ENCODE data around the gene SPAG5.

SPAG5 gene

GRCh38 chr17:28597606-28598383, 1.0 kb downstream of the SPAG5 start:
- peak overlapping the region in 6 of 7 experiments; percentile 85 to 95 (median 90) for H3K4me3 ChIP-seq (ENCODE audit: control insufficient read depth in 1 of 7, extremely low read depth in 1 of 7, insufficient read depth in 4 of 7, low read depth in 2 of 7, low read length in 6 of 7)

DNA sequence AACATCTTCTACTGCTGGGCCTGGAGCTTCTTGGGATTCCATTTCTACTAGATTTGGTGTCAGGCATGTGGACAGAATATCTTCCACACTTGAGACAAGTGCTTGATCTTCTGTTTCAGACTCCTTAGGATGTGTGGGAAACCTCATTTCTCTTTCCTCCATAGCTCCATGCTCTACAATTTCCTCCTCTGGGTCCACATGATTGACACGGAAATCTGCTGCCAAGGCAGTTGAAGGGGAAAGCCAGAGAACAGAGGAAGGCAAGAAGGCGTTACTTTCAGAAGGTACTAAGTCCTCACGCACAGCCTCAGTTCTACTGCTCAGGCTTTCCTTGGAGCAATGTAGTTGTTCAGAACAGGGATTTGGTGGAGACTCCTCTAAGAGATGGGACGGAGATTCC, 6.6 kb downstream of the SPAG5 start:
- Histone ChIP-seq H3K36me3 (ENCODE audit: control insufficient read depth in 4 of 4, insufficient read depth in 4 of 4, low read length in 3 of 4) (peaks cover 10 to 54% (median 24%) of the 10 kb centered on the region in 4 experiments), H3K9me3 (ENCODE audit: control extremely low read depth in 1 of 5, control insufficient read depth in 4 of 5, insufficient read depth in 2 of 5, low read depth in 1 of 5, low read length in 4 of 5) (no peaks in the 10 kb centered on the region), H3K27me3 (replicated peaks in 2 of 5; ENCODE audit: control insufficient read depth in 4 of 5, insufficient read depth in 5 of 5, low read length in 4 of 5) (no peaks in the 10 kb centered on the region), H3K27ac (ENCODE audit: insufficient read depth in 1 of 2, low read depth in 1 of 2, low read length in 2 of 2, poor library complexity in 1 of 2, severe bottlenecking in 2 of 2) (no peak overlapping the region), H3K4me3 (ENCODE audit: control insufficient read depth in 1 of 7, extremely low read depth in 1 of 7, insufficient read depth in 4 of 7, low read depth in 2 of 7, low read length in 6 of 7) (no peak overlapping the region), H3K4me1 (ENCODE audit: control extremely low read depth in 1 of 4, control insufficient read depth in 4 of 4, insufficient read depth in 4 of 4, low read length in 3 of 4) (peaks cover 0 to under 1% (median 0%) of the 10 kb centered on the region in 4 experiments)
- ChIA-PET CTCF (interaction anchor here (1.2 to 1.4 kb wide), 3 partner anchors 16 to 21 kb away, joined by 3 to 4 read pairs (median 3); partner anchors contain the start of gene PIGS), POLR2A (no interaction called here)
- DNase-seq = no peak
- 92% methylated on average over 4 of the region's 4 CpGs for WGBS (ENCODE audit: insufficient coverage)

More at GRCh38 chr17:28597606-28598383, 1.0 kb downstream of the SPAG5 start:
- H3K36me3 ChIP-seq (ENCODE audit: control insufficient read depth in 4 of 4, insufficient read depth in 4 of 4, low read length in 3 of 4) = peaks cover 4 to 14% (median 6%) of the 10 kb centered on the region in 4 experiments
- CTCF ChIA-PET = interaction anchor here (0.8 to 2.5 kb wide), 5 partner anchors 10 to 23 kb away, joined by 3 to 10 read pairs (median 6); no protein-coding TSS in a partner anchor
- POLR2A ChIA-PET = interaction anchor here (0.7 kb wide), 1 partner anchor 348 kb away, joined by 3 read pairs; no protein-coding TSS in a partner anchor
- H3K9me3 ChIP-seq (ENCODE audit: control extremely low read depth in 1 of 5, control insufficient read depth in 4 of 5, insufficient read depth in 2 of 5, low read depth in 1 of 5, low read length in 4 of 5) = no peaks in the 10 kb centered on the region
- 58% methylated on average over 3 of the region's 5 CpGs for WGBS (ENCODE audit: insufficient coverage)
- H3K4me1 ChIP-seq (ENCODE audit: control extremely low read depth in 1 of 4, control insufficient read depth in 4 of 4, insufficient read depth in 4 of 4, low read length in 3 of 4) = peaks cover 11 to 27% (median 22%) of the 10 kb centered on the region in 4 experiments
- no peaks in the 10 kb centered on the region for H3K27me3 ChIP-seq (replicated peaks in 2 of 5; ENCODE audit: control insufficient read depth in 4 of 5, insufficient read depth in 5 of 5, low read length in 4 of 5)
- H3K27ac ChIP-seq (ENCODE audit: insufficient read depth in 1 of 2, low read depth in 1 of 2, low read length in 2 of 2, poor library complexity in 1 of 2, severe bottlenecking in 2 of 2) = peak overlapping the region in 1 of 2 experiments; percentile 93
- peak in 2 of 3 donors; percentile 22 to 27 for DNase-seq

GRCh38 chr17:28585851-28586250, 13.0 kb downstream of the SPAG5 start:
- DNase-seq = peak; percentile 30 to 72 (median 57)
- Histone ChIP-seq H3K4me3 (ENCODE audit: control insufficient read depth in 1 of 7, extremely low read depth in 1 of 7, insufficient read depth in 4 of 7, low read depth in 2 of 7, low read length in 6 of 7) (no peak overlapping the region), H3K9me3 (ENCODE audit: control extremely low read depth in 1 of 5, control insufficient read depth in 4 of 5, insufficient read depth in 2 of 5, low read depth in 1 of 5, low read length in 4 of 5) (no peaks in the 10 kb centered on the region), H3K36me3 (ENCODE audit: control insufficient read depth in 4 of 4, insufficient read depth in 4 of 4, low read length in 3 of 4) (peaks cover 4 to 78% (median 37%) of the 10 kb centered on the region in 4 experiments), H3K27me3 (replicated peaks in 2 of 5; ENCODE audit: control insufficient read depth in 4 of 5, insufficient read depth in 5 of 5, low read length in 4 of 5) (no peaks in the 10 kb centered on the region), H3K27ac (ENCODE audit: insufficient read depth in 1 of 2, low read depth in 1 of 2, low read length in 2 of 2, poor library complexity in 1 of 2, severe bottlenecking in 2 of 2) (no peak overlapping the region), H3K4me1 (ENCODE audit: control extremely low read depth in 1 of 4, control insufficient read depth in 4 of 4, insufficient read depth in 4 of 4, low read length in 3 of 4) (peaks cover 0 to 11% (median 0%) of the 10 kb centered on the region in 4 experiments)
- CTCF ChIA-PET = interaction anchor here (1.0 to 2.1 kb wide), 3 partner anchors 9 to 25 kb away, joined by 3 to 8 read pairs (median 4); partner anchors contain the start of gene ALDOC
- POLR2A ChIA-PET = no interaction called here
- WGBS (ENCODE audit: insufficient coverage) = 71% methylated on average over 1 of the region's 3 CpGs

- no peak overlapping the region for H3K27ac ChIP-seq (ENCODE audit: insufficient read depth in 1 of 2, low read depth in 1 of 2, low read length in 2 of 2, poor library complexity in 1 of 2, severe bottlenecking in 2 of 2)
- no peaks in the 10 kb centered on the region for H3K27me3 ChIP-seq (replicated peaks in 2 of 5; ENCODE audit: control insufficient read depth in 4 of 5, insufficient read depth in 5 of 5, low read length in 4 of 5)
- WGBS (ENCODE audit: insufficient coverage) = 76% methylated on average over 3 of the region's 3 CpGs
- H3K4me3 ChIP-seq (ENCODE audit: control insufficient read depth in 1 of 7, extremely low read depth in 1 of 7, insufficient read depth in 4 of 7, low read depth in 2 of 7, low read length in 6 of 7) = no peak overlapping the region
- no peak for DNase-seq
- peaks cover 0 to 11% (median 0%) of the 10 kb centered on the region in 4 experiments for H3K4me1 ChIP-seq (ENCODE audit: control extremely low read depth in 1 of 4, control insufficient read depth in 4 of 4, insufficient read depth in 4 of 4, low read length in 3 of 4)
- ChIA-PET POLR2A (interaction anchor here (1.0 kb wide), 1 partner anchor 9 kb away, joined by 3 read pairs; no protein-coding TSS in a partner anchor), CTCF (interaction anchor here (1.8 kb wide), 1 partner anchor 9 kb away, joined by 4 read pairs; no protein-coding TSS in a partner anchor)
- no peaks in the 10 kb centered on the region for H3K9me3 ChIP-seq (ENCODE audit: control extremely low read depth in 1 of 5, control insufficient read depth in 4 of 5, insufficient read depth in 2 of 5, low read depth in 1 of 5, low read length in 4 of 5)
- peaks cover 4 to 81% (median 44%) of the 10 kb centered on the region in 4 experiments for H3K36me3 ChIP-seq (ENCODE audit: control insufficient read depth in 4 of 4, insufficient read depth in 4 of 4, low read length in 3 of 4)
Measured at GRCh38 chr17:28584434-28584833, 14.4 kb downstream of the SPAG5 start.

- H3K27ac ChIP-seq (ENCODE audit: insufficient read depth in 1 of 2, low read depth in 1 of 2, low read length in 2 of 2, poor library complexity in 1 of 2, severe bottlenecking in 2 of 2) = no peak overlapping the region
- no peak overlapping the region for H3K4me3 ChIP-seq (ENCODE audit: control insufficient read depth in 1 of 7, extremely low read depth in 1 of 7, insufficient read depth in 4 of 7, low read depth in 2 of 7, low read length in 6 of 7)
- H3K36me3 ChIP-seq (ENCODE audit: control insufficient read depth in 4 of 4, insufficient read depth in 4 of 4, low read length in 3 of 4) = peaks cover 8 to 84% (median 50%) of the 10 kb centered on the region in 4 experiments
- H3K27me3 ChIP-seq (replicated peaks in 2 of 5; ENCODE audit: control insufficient read depth in 4 of 5, insufficient read depth in 5 of 5, low read length in 4 of 5) = no peaks in the 10 kb centered on the region
- ChIA-PET CTCF (interaction anchor here (1.1 kb wide), 1 partner anchor 12 kb away, joined by 3 read pairs; no protein-coding TSS in a partner anchor), POLR2A (no interaction called here)
- H3K9me3 ChIP-seq (ENCODE audit: control extremely low read depth in 1 of 5, control insufficient read depth in 4 of 5, insufficient read depth in 2 of 5, low read depth in 1 of 5, low read length in 4 of 5) = no peaks in the 10 kb centered on the region
- H3K4me1 ChIP-seq (ENCODE audit: control extremely low read depth in 1 of 4, control insufficient read depth in 4 of 4, insufficient read depth in 4 of 4, low read length in 3 of 4) = peaks cover 0 to 11% (median 0%) of the 10 kb centered on the region in 4 experiments
- WGBS (ENCODE audit: insufficient coverage) = 81% methylated on average over 2 of the region's 2 CpGs
- no peak for DNase-seq
Measured at GRCh38 chr17:28582513-28582912, 16.3 kb downstream of the SPAG5 start.

GRCh38 chr17:28580959-28581358, 17.9 kb downstream of the SPAG5 start:
- Histone ChIP-seq H3K27me3 (replicated peaks in 2 of 5; ENCODE audit: control insufficient read depth in 4 of 5, insufficient read depth in 5 of 5, low read length in 4 of 5) (no peaks in the 10 kb centered on the region), H3K36me3 (ENCODE audit: control insufficient read depth in 4 of 4, insufficient read depth in 4 of 4, low read length in 3 of 4) (peaks cover 5 to 84% (median 48%) of the 10 kb centered on the region in 4 experiments), H3K4me1 (ENCODE audit: control extremely low read depth in 1 of 4, control insufficient read depth in 4 of 4, insufficient read depth in 4 of 4, low read length in 3 of 4) (peaks cover 0 to 19% (median 5%) of the 10 kb centered on the region in 4 experiments), H3K27ac (ENCODE audit: insufficient read depth in 1 of 2, low read depth in 1 of 2, low read length in 2 of 2, poor library complexity in 1 of 2, severe bottlenecking in 2 of 2) (no peak overlapping the region), H3K4me3 (ENCODE audit: control insufficient read depth in 1 of 7, extremely low read depth in 1 of 7, insufficient read depth in 4 of 7, low read depth in 2 of 7, low read length in 6 of 7) (no peak overlapping the region), H3K9me3 (ENCODE audit: control extremely low read depth in 1 of 5, control insufficient read depth in 4 of 5, insufficient read depth in 2 of 5, low read depth in 1 of 5, low read length in 4 of 5) (no peaks in the 10 kb centered on the region)
- no peak for DNase-seq
- no CpG with 5 or more reads among the region's 3 CpGs for WGBS (ENCODE audit: insufficient coverage)
- POLR2A ChIA-PET = no interaction called here
- CTCF ChIA-PET = interaction anchor here (0.8 kb wide), 1 partner anchor 10 kb away, joined by 3 read pairs; no protein-coding TSS in a partner anchor

DNA sequence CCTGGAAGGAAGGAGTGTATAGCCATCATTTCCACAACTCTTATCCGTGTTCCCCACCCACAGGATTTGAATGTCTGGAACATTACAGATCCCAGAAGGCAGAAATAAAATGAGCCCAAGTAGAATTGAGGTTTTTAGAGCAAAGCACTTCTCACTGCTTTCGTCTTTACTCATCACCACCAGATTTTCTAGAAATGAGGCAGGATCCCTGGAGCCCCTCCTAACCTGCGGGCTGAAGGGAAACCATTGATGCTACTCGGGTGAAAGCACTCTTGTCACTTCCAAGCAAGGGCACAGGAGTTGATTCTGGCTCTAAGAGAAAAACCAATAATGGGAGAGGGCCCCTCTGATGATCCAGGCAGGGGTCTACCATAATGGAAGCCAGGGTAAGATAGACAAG, 19.3 kb downstream of the SPAG5 start:
- POLR2A ChIA-PET = no interaction called here
- no peak overlapping the region for H3K4me3 ChIP-seq (ENCODE audit: control insufficient read depth in 1 of 7, extremely low read depth in 1 of 7, insufficient read depth in 4 of 7, low read depth in 2 of 7, low read length in 6 of 7)
- H3K36me3 ChIP-seq (ENCODE audit: control insufficient read depth in 4 of 4, insufficient read depth in 4 of 4, low read length in 3 of 4) = peaks cover 5 to 75% (median 41%) of the 10 kb centered on the region in 4 experiments
- 97% methylated on average over 4 of the region's 4 CpGs for WGBS (ENCODE audit: insufficient coverage)
- no peaks in the 10 kb centered on the region for H3K27me3 ChIP-seq (replicated peaks in 2 of 5; ENCODE audit: control insufficient read depth in 4 of 5, insufficient read depth in 5 of 5, low read length in 4 of 5)
- H3K27ac ChIP-seq (ENCODE audit: insufficient read depth in 1 of 2, low read depth in 1 of 2, low read length in 2 of 2, poor library complexity in 1 of 2, severe bottlenecking in 2 of 2) = no peak overlapping the region
- CTCF ChIA-PET = no interaction called here
- no peaks in the 10 kb centered on the region for H3K9me3 ChIP-seq (ENCODE audit: control extremely low read depth in 1 of 5, control insufficient read depth in 4 of 5, insufficient read depth in 2 of 5, low read depth in 1 of 5, low read length in 4 of 5)
- peaks cover 0 to 12% (median 5%) of the 10 kb centered on the region in 4 experiments for H3K4me1 ChIP-seq (ENCODE audit: control extremely low read depth in 1 of 4, control insufficient read depth in 4 of 4, insufficient read depth in 4 of 4, low read length in 3 of 4)
- DNase-seq = no peak

Data from common myeloid progenitor, CD34-positive (primary cell).